HEK293 (cell line): ENCODE measurements around the gene SCAMP2.

Source experiments
- BCL6B ChIP-seq: fragments of 450-650 bp; formaldehyde crosslinking; IDR thresholded peaks from 2 replicates; pipeline ENCODE4 v1.5.1; 2017; ENCODE audit warnings: missing biosample characterization, missing genetic modification characterization
- ZNF639 ChIP-seq: fragments of 450-650 bp; formaldehyde crosslinking; IDR thresholded peaks from 2 replicates; pipeline ENCODE4 v1.5.1; 2016; ENCODE audit warnings: missing biosample characterization, missing genetic modification characterization
- TF ChIP-seq, protein P1 (sequence below): fragments of 450-650 bp; formaldehyde crosslinking; IDR thresholded peaks from 2 replicates; pipeline ENCODE4 v1.5.1; 2016; ENCODE audit warnings: missing biosample characterization, missing genetic modification characterization

GRCh38 chr15:74869726-74870407 is 3.3 kb downstream of the SCAMP2 start:
- TF ChIP-seq, protein P1, sequence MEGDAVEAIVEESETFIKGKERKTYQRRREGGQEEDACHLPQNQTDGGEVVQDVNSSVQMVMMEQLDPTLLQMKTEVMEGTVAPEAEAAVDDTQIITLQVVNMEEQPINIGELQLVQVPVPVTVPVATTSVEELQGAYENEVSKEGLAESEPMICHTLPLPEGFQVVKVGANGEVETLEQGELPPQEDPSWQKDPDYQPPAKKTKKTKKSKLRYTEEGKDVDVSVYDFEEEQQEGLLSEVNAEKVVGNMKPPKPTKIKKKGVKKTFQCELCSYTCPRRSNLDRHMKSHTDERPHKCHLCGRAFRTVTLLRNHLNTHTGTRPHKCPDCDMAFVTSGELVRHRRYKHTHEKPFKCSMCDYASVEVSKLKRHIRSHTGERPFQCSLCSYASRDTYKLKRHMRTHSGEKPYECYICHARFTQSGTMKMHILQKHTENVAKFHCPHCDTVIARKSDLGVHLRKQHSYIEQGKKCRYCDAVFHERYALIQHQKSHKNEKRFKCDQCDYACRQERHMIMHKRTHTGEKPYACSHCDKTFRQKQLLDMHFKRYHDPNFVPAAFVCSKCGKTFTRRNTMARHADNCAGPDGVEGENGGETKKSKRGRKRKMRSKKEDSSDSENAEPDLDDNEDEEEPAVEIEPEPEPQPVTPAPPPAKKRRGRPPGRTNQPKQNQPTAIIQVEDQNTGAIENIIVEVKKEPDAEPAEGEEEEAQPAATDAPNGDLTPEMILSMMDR (tag by site-specific recombination) = no peak
- TF ChIP-seq BCL6B (no peak), ZNF639 (no peak)
